H1 (cell line): ENCODE measurements around the gene CANX. TPM values are rescaled to one million over a fixed set of nuclear protein-coding genes. Genes with fewer than 3 reads are reported as not detected.

Source experiments
- CTCF ChIA-PET: fragments of 300-600 bp; sonication (Branson Sonifier 250); formaldehyde crosslinking; loops from one replicate; lab custom pipeline; 2021; ENCODE audit not compliant: partially characterized antibody; lab: Charles Lee
- POLR2A ChIA-PET: fragments of 300-600 bp; sonication (Branson Sonifier 250); formaldehyde crosslinking; loops from one replicate; lab custom pipeline; 2021; ENCODE audit warnings: inconsistent platforms; ENCODE audit not compliant: partially characterized antibody; lab: Charles Lee
- DNase-seq, 2 experiments: peaks; one replicate each; pipeline versions ENCODE4 v3.0.0 to v3.0.0-alpha.2; 2010 to 2022; ENCODE audit warnings: low spot score in 2 of 2, low read depth in 1 of 2, mixed read lengths in 1 of 2
- FAIRE-seq: peaks from 2 replicates; lab custom pipeline; 2011; peaks lifted over from hg19 to GRCh38; lab: Jason Lieb, UNC
- H2AFZ ChIP-seq: 2 replicates; pipeline ENCODE4 v1.8.1; 2012; ENCODE audit warnings: low read length, inconsistent platforms
- H2AK5ac ChIP-seq: 2 replicates; pipeline ENCODE4 v1.6.1; 2013; ENCODE audit warnings: low read depth, low read length
- H2BK120ac ChIP-seq: replicated peaks from 2 replicates; pipeline ENCODE3; 2013; ENCODE audit warnings: low read depth, low read length, inconsistent platforms
- H2BK12ac ChIP-seq: 2 replicates; pipeline ENCODE4 v1.6.1; 2013; ENCODE audit warnings: low read depth, low read length
- H2BK15ac ChIP-seq: 2 replicates; pipeline ENCODE4 v1.6.1; 2013; ENCODE audit warnings: low read length
- H2BK20ac ChIP-seq: 2 replicates; pipeline ENCODE4 v1.6.1; 2013; ENCODE audit warnings: low read length
- H2BK5ac ChIP-seq: 2 replicates; pipeline ENCODE4 v1.6.1; 2013; ENCODE audit warnings: low read depth, low read length
- H3K14ac ChIP-seq: 2 replicates; pipeline ENCODE4 v1.6.1; 2013; ENCODE audit warnings: inconsistent platforms; ENCODE audit not compliant: insufficient read length
- H3K18ac ChIP-seq: 2 replicates; pipeline ENCODE4 v1.6.1; 2013; ENCODE audit warnings: low read length; ENCODE audit errors: extremely low read depth
- H3K23ac ChIP-seq: 2 replicates; pipeline ENCODE4 v1.6.1; 2013; ENCODE audit warnings: inconsistent platforms; ENCODE audit not compliant: insufficient read length
- H3K23me2 ChIP-seq: 2 replicates; pipeline ENCODE4 v1.6.1; 2013; ENCODE audit warnings: low read depth, low read length
- H3K27ac ChIP-seq: 2 replicates; pipeline ENCODE4 v1.6.1; 2011; ENCODE audit warnings: low read depth, low read length, inconsistent platforms
- H3K27me3 ChIP-seq, 4 experiments: replicated peaks in 1 of 4; 1 replicate in 1 of 4; 2 replicates in 3 of 4; pipeline versions ENCODE4 v1.6.1 to v1.8.1; 2011 to 2013; ENCODE audit warnings: low read length in 3 of 4, mild to moderate bottlenecking in 3 of 4, inconsistent platforms in 2 of 4, mixed read lengths in 2 of 4, moderate library complexity in 1 of 4; ENCODE audit not compliant: control insufficient read depth in 3 of 4, insufficient read depth in 3 of 4; ENCODE audit errors: extremely low read depth in 1 of 4
- H3K36me3 ChIP-seq, 4 experiments: 2 replicates each; pipeline versions ENCODE4 v1.6.1 to v1.8.1; 2011 to 2013; ENCODE audit warnings: mild to moderate bottlenecking in 4 of 4, low read length in 3 of 4, moderate library complexity in 2 of 4, control low read depth in 1 of 4, inconsistent platforms in 1 of 4; ENCODE audit not compliant: insufficient read depth in 4 of 4, control insufficient read depth in 2 of 4
- H3K4ac ChIP-seq: replicated peaks from 2 replicates; pipeline ENCODE3; 2013; ENCODE audit warnings: low read length, low read depth, mixed read lengths, inconsistent platforms; ENCODE audit not compliant: insufficient read length
- H3K4me1 ChIP-seq, 4 experiments: replicated peaks in 1 of 4; 1 replicate in 1 of 4; 2 replicates in 3 of 4; pipeline versions ENCODE4 v1.6.1 to v1.8.1; 2011 to 2013; ENCODE audit warnings: low read length in 3 of 4, inconsistent platforms in 2 of 4, mixed read lengths in 1 of 4; ENCODE audit not compliant: insufficient read depth in 4 of 4, control insufficient read depth in 3 of 4
- H3K4me2 ChIP-seq, 2 experiments: 2 replicates each; pipeline versions ENCODE4 v1.6.1 to v1.8.1; 2011 to 2013; ENCODE audit warnings: low read depth in 2 of 2, low read length in 2 of 2, control low read depth in 1 of 2, inconsistent platforms in 1 of 2, mild to moderate bottlenecking in 1 of 2; ENCODE audit not compliant: insufficient read depth in 1 of 2
- H3K4me3 ChIP-seq, 4 experiments: fragments of 200-600, 300-600 bp in 1 of 4; sonication (generic), shearing (Covaris generic), sonication (Bioruptor Twin) in 1 of 4; 2 replicates each; pipeline versions ENCODE4 v1.5.1 to v1.8.1; 2011 to 2016; ENCODE audit warnings: low read length in 4 of 4, low read depth in 3 of 4, control low read depth in 2 of 4, inconsistent platforms in 2 of 4, mild to moderate bottlenecking in 2 of 4, mixed read lengths in 1 of 4, moderate library complexity in 1 of 4; ENCODE audit not compliant: insufficient read depth in 2 of 4; ENCODE audit errors: extremely low read depth in 1 of 4
- H3K56ac ChIP-seq: replicated peaks from 2 replicates; pipeline ENCODE3; 2013; ENCODE audit warnings: low read depth, mild to moderate bottlenecking, mixed read lengths, low read length, inconsistent platforms; ENCODE audit not compliant: insufficient read length
- H3K79me1 ChIP-seq: 2 replicates; pipeline ENCODE4 v1.6.1; 2013; ENCODE audit warnings: low read depth, low read length, control low read depth
- H3K79me2 ChIP-seq, 2 experiments: 2 replicates each; pipeline versions ENCODE4 v1.6.1 to v1.8.1; 2012 to 2013; ENCODE audit warnings: low read length in 2 of 2, mild to moderate bottlenecking in 2 of 2, inconsistent platforms in 1 of 2; ENCODE audit not compliant: insufficient read depth in 2 of 2, control insufficient read depth in 1 of 2
- H3K9ac ChIP-seq, 4 experiments: replicated peaks in 1 of 4; 1 replicate in 1 of 4; 2 replicates in 3 of 4; pipeline versions ENCODE4 v1.6.1 to v1.8.1; 2011 to 2013; ENCODE audit warnings: low read depth in 3 of 4, low read length in 3 of 4, control low read depth in 2 of 4, mild to moderate bottlenecking in 2 of 4, moderate library complexity in 2 of 4, inconsistent platforms in 1 of 4; ENCODE audit errors: extremely low read depth in 1 of 4
- H3K9me3 ChIP-seq, 2 experiments: 2 replicates each; pipeline versions ENCODE4 v1.6.1 to v1.8.1; 2012 to 2013; ENCODE audit warnings: mild to moderate bottlenecking in 2 of 2, moderate library complexity in 2 of 2, control low read depth in 1 of 2, inconsistent platforms in 1 of 2, low read depth in 1 of 2, low read length in 1 of 2, mixed read lengths in 1 of 2; ENCODE audit not compliant: insufficient read depth in 2 of 2
- H4K20me1 ChIP-seq, 2 experiments: replicated peaks in 1 of 2; 2 replicates each; pipeline versions ENCODE3 to v1.8.1; 2011 to 2013; ENCODE audit warnings: inconsistent platforms in 2 of 2, low read length in 2 of 2, mild to moderate bottlenecking in 1 of 2; ENCODE audit not compliant: insufficient read depth in 2 of 2, control insufficient read depth in 1 of 2
- H4K5ac ChIP-seq: 2 replicates; pipeline ENCODE4 v1.6.1; 2013; ENCODE audit warnings: low read length, low read depth, mixed read lengths, inconsistent platforms; ENCODE audit not compliant: insufficient read length
- H4K8ac ChIP-seq: 2 replicates; pipeline ENCODE4 v1.8.0; 2013; ENCODE audit warnings: mild to moderate bottlenecking, moderate library complexity, low read length, inconsistent platforms; ENCODE audit not compliant: insufficient read depth; ENCODE audit errors: extremely low read depth
- H4K91ac ChIP-seq: replicated peaks from 2 replicates; pipeline ENCODE3; 2013; ENCODE audit warnings: low read length, mixed read lengths, inconsistent platforms; ENCODE audit not compliant: insufficient read length
- ASH2L ChIP-seq: fragments of 200-600, 300-600 bp; sonication (generic); IDR thresholded peaks from one replicate; pipeline ENCODE4 v1.7.1; 2017; ENCODE audit warnings: low read length
- CREB1 ChIP-seq: IDR thresholded peaks from 2 replicates; pipeline ENCODE4 v1.6.1; 2012; ENCODE audit warnings: inconsistent platforms
- FOSL1 ChIP-seq: IDR thresholded peaks from 2 replicates; pipeline ENCODE4 v1.6.1; 2011; ENCODE audit warnings: mild to moderate bottlenecking, low read depth, low read length, moderate library complexity; ENCODE audit not compliant: insufficient read depth
- HDAC2 ChIP-seq, 2 experiments: fragments of 300-600 bp in 1 of 2; sonication (generic) in 1 of 2; IDR thresholded peaks; 2 replicates each; pipeline ENCODE4 v1.6.1; 2011 to 2012; ENCODE audit warnings: low read depth in 2 of 2, low read length in 2 of 2, mild to moderate bottlenecking in 2 of 2, moderate library complexity in 2 of 2, borderline replicate concordance in 1 of 2, inconsistent platforms in 1 of 2
- HDAC6 ChIP-seq: IDR thresholded peaks from one replicate; pipeline ENCODE4 v1.7.1; 2012; ENCODE audit warnings: low read depth, mild to moderate bottlenecking, inconsistent platforms, low read length, moderate library complexity
- KDM5A ChIP-seq: fragments of 200-600 bp; IDR thresholded peaks from 2 replicates; pipeline ENCODE4 v1.7.1; 2012; ENCODE audit warnings: mild to moderate bottlenecking, low read length, inconsistent platforms, mixed read lengths
- MAFK ChIP-seq: IDR thresholded peaks from 2 replicates; pipeline ENCODE4 v1.6.1; 2012; ENCODE audit warnings: low read depth, mild to moderate bottlenecking, improper control_type of control experiment, low read length
- NANOG ChIP-seq: IDR thresholded peaks from 2 replicates; pipeline ENCODE4 v1.6.1; 2011; ENCODE audit warnings: low read length, low read depth, mild to moderate bottlenecking, inconsistent platforms; ENCODE audit not compliant: insufficient read depth, poor library complexity, severe bottlenecking
- PHF8 ChIP-seq: fragments of 200-600 bp; sonication (generic); conservative IDR thresholded peaks from 2 replicates; pipeline ENCODE4 v1.7.1; 2012; ENCODE audit warnings: low read depth, mild to moderate bottlenecking, inconsistent platforms, low read length, moderate library complexity
- RAD21 ChIP-seq, 2 experiments: IDR thresholded peaks in 1 of 2; conservative IDR thresholded peaks in 1 of 2; 2 replicates each; pipeline ENCODE4 v1.6.1; 2011; ENCODE audit warnings: low read depth in 2 of 2, low read length in 2 of 2, improper control_type of control experiment in 1 of 2, inconsistent platforms in 1 of 2, mild to moderate bottlenecking in 1 of 2, moderate library complexity in 1 of 2
- RNF2 ChIP-seq: fragments of 200-900, 300-1000 bp; sonication (generic); IDR thresholded peaks from 2 replicates; pipeline ENCODE4 v1.7.1; 2016; ENCODE audit warnings: borderline replicate concordance, low read depth, mild to moderate bottlenecking, antibody characterized with exemption, low read length; ENCODE audit not compliant: poor library complexity, severe bottlenecking; ENCODE audit errors: missing control alignments
- ZNF274 ChIP-seq: IDR thresholded peaks from 2 replicates; pipeline ENCODE4 v1.7.0; 2012; ENCODE audit warnings: low read length, borderline replicate concordance; ENCODE audit errors: extremely low read depth
- WGBS, 2 experiments: shearing (Covaris generic) in 1 of 2; methylation state at CpG; one replicate each; pipeline versions ENCODE4 v1.1.6 to v1.1.7; 2013 to 2015; ENCODE audit warnings: low lambda C conversion rate in 2 of 2, mixed read lengths in 2 of 2, inconsistent platforms in 1 of 2, low coverage in 1 of 2, missing lambda C conversion rate in 1 of 2; ENCODE audit not compliant: insufficient replicate concordance in 2 of 2, insufficient coverage in 1 of 2, insufficient read length in 1 of 2; ENCODE audit errors: extremely low coverage in 1 of 2, missing lambda C conversion rate in 1 of 2; 5-methylcytosine and 5-hydroxymethylcytosine counted together
- polyA plus RNA-seq, 7 experiments: library from polyadenylated mRNA; depleted of rRNA in 3 of 7; stranded (reverse) in 5 of 7; unstranded in 2 of 7; fragments of >200 nt in 5 of 7; fragments of 200-250 nt in 2 of 7; gene quantifications; 1 replicate in 5 of 7; 2 replicates in 1 of 7; 4 replicates in 1 of 7; pipeline versions ENCODE4 v1.2.1 to v1.2.3, GENCODE V29; 2011 to 2013; ENCODE audit warnings: missing spikeins in 2 of 7, mixed read lengths in 2 of 7
- total RNA-seq: library from RNA; stranded (reverse); fragmentation: NEBNext Ultra II Directional; extraction: Animal tissue kit (Norgen Biotek cat#: 25700); gene quantifications from 2 replicates; pipeline ENCODE4 v1.2.1, GENCODE V29; 2021

Gene CANX
- total and polyA plus RNA-seq, 2 of the 8 experiments (the other 6 are each of a cell fraction or from before 2014, with no cell fraction given), result 136 to 691 TPM

DNA sequence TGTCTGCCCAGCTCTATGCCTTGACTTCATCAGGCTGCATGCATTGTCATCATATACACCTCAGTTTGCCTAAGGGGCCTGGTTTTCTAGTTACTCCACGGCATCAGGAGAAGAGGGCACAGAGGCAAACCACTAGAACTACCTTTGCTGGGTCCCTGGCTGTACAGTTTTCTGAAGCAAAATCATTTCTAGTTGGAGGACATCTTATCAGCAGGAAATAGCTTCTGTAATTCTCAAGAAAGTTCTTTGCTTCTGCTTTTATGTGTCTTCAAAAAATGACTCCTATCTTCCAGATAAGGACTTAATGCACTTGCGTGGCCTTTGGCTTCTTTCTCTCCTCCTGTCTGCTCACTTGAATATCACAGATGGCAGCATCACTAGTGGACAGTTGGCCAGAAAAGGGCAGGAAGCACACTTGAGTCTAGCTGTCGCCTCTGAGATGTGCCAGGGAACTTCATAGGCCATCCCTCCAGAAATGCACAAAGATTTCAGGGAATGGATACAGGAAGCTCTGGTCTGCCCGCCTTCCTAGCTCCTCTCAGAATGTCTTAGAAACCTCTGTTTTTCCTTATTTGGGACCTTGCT lies 72.6 kb downstream of the CANX start:
- Histone ChIP-seq H2BK20ac (no peak overlapping the region), H3K56ac (no peak overlapping the region), H3K18ac (no peak overlapping the region), H2BK120ac (no peak overlapping the region), H4K20me1 (peaks cover 2 to 15% of the 10 kb centered on the region in 2 experiments), H3K79me1 (peaks cover 4% of the 10 kb centered on the region), H4K5ac (no peak overlapping the region), H3K9ac (no peak overlapping the region), H3K23me2 (no peaks in the 10 kb centered on the region), H4K91ac (no peak overlapping the region), H2BK12ac (no peak overlapping the region), H4K8ac (no peak overlapping the region), H3K9me3 (no peaks in the 10 kb centered on the region), H3K23ac (no peak overlapping the region), H3K4me3 (no peak overlapping the region), H3K36me3 (peaks cover 23 to 75% (median 55%) of the 10 kb centered on the region in 4 experiments), H3K4ac (no peak overlapping the region), H3K4me1 (0 out of 7 replicates have a peak, but pooled peaks cover 0 to 2% (median 0%) of the 10 kb centered on the region in 4 experiments), H3K14ac (no peak overlapping the region), H3K79me2 (peaks cover 0 to 18% of the 10 kb centered on the region in 2 experiments; a peak in 2 of 4 replicates), H3K4me2 (no peak overlapping the region), H2BK5ac (no peak overlapping the region), H3K27ac (no peak overlapping the region), H3K27me3 (no peaks in the 10 kb centered on the region), H2AK5ac (no peak overlapping the region), H2BK15ac (no peak overlapping the region), H2AFZ (no peak overlapping the region)
- WGBS, 2 experiments, result 93% methylated on average over 4 of the region's 4 CpGs; no CpG with 5 or more reads in 1 of the 2 experiments
- no peak for FAIRE-seq
- CTCF ChIA-PET, result interaction anchor here (1.2 to 3.4 kb wide), 4 partner anchors 9 to 31 kb away, joined by 3 to 19 read pairs (median 5); partner anchors contain the start of gene LTC4S
- POLR2A ChIA-PET, result interaction anchor here (1.9 kb wide), 1 partner anchor 10 kb away, joined by 6 read pairs; no protein-coding TSS in a partner anchor
- DNase-seq, result no peak
- TF ChIP-seq FOSL1 (no peak), RAD21 (IDR thresholded peaks at IDR 0.05 in 1 of 2, conservative IDR thresholded peaks at IDR 0.05 in 1 of 2; ENCODE audit: low read depth in 2 of 2, low read length in 2 of 2) (no peak), ASH2L (no peak), RNF2 (no peak), ZNF274 (no peak), NANOG (no peak), CREB1 (no peak), PHF8 (no peak), HDAC2 (IDR thresholded peaks at IDR 0.05; ENCODE audit: borderline replicate concordance in 1 of 2, low read depth in 2 of 2, low read length in 2 of 2) (no peak), MAFK (no peak), HDAC6 (no peak), KDM5A (no peak)
